ENCODE results near the gene GOLGA6L10.
"Not testable (repeated sequence)": the region's sequence is repeated elsewhere in the genome, so short reads cannot be mapped to it uniquely, and the experiment has no call there.

- not testable (repeated sequence) for TF ChIP-seq CTCF, EP300, POLR2AphosphoS5 (IDR thresholded peaks at IDR 0.05)
Measured at GRCh38 chr15:82345176-82345575, 4.1 kb downstream of the GOLGA6L10 start.

Data from suprapubic skin (tissue), 4 donors.